Endodermal cell (in vitro differentiated cells): ENCODE measurements around the gene PDGFC. TPM values are rescaled to one million over a fixed set of nuclear protein-coding genes. Genes with fewer than 3 reads are reported as not detected.
A peak's percentile ranks its signal among the peaks of the same experiment; 100 is the strongest.

Source experiments
- DNase-seq: peaks from one replicate; pipeline ENCODE4 v3.0.0-alpha.2; 2017
- H3K27ac ChIP-seq: 2 replicates; pipeline ENCODE4 v1.5.1; 2013; ENCODE audit warnings: mild to moderate bottlenecking, low read depth, low read length, moderate library complexity
- H3K27me3 ChIP-seq: 2 replicates; pipeline ENCODE4 v1.6.1; 2013; ENCODE audit warnings: mild to moderate bottlenecking, low read length, moderate library complexity; ENCODE audit not compliant: insufficient read depth, control insufficient read depth, poor library complexity, severe bottlenecking
- H3K36me3 ChIP-seq: 2 replicates; pipeline ENCODE4 v1.7.0; 2013; ENCODE audit warnings: mild to moderate bottlenecking, low read length, moderate library complexity; ENCODE audit not compliant: control insufficient read depth, insufficient read depth
- H3K4me1 ChIP-seq: one replicate; pipeline ENCODE4 v1.7.0; 2013; ENCODE audit warnings: low read length; ENCODE audit not compliant: control insufficient read depth, insufficient read depth
- H3K4me3 ChIP-seq: 2 replicates; pipeline ENCODE4 v1.5.1; 2013; ENCODE audit warnings: mild to moderate bottlenecking, low read length, moderate library complexity
- H3K9ac ChIP-seq: 2 replicates; pipeline ENCODE4 v1.6.1; 2013; ENCODE audit warnings: mild to moderate bottlenecking, low read length, moderate library complexity; ENCODE audit not compliant: poor library complexity, severe bottlenecking; ENCODE audit errors: extremely low read depth
- H3K9me3 ChIP-seq: 2 replicates; pipeline ENCODE4 v1.6.1; 2013; ENCODE audit warnings: mild to moderate bottlenecking, low read length, moderate library complexity; ENCODE audit not compliant: control insufficient read depth
- H3K27ac Mint-ChIP-seq: 2 replicates; pipeline ENCODE4 v1.8.0; 2020; ENCODE audit warnings: mixed read lengths
- H3K27me3 Mint-ChIP-seq: 2 replicates; pipeline ENCODE4 v1.8.0; 2021; ENCODE audit warnings: mild to moderate bottlenecking, mixed read lengths; ENCODE audit not compliant: insufficient read depth
- H3K36me3 Mint-ChIP-seq: 2 replicates; pipeline ENCODE4 v1.8.0; 2020; ENCODE audit warnings: low read depth, mixed read lengths
- H3K4me1 Mint-ChIP-seq: 2 replicates; pipeline ENCODE4 v1.8.0; 2020; ENCODE audit warnings: mixed read lengths
- H3K4me3 Mint-ChIP-seq: 2 replicates; pipeline ENCODE4 v1.8.0; 2020; ENCODE audit warnings: mild to moderate bottlenecking, moderate library complexity, mixed read lengths
- H3K9me3 Mint-ChIP-seq: 2 replicates; pipeline ENCODE4 v1.8.0; 2020; ENCODE audit warnings: mild to moderate bottlenecking, mixed read lengths
- CTCF ChIP-seq: fragments of 200-600 bp; sonication (generic); conservative IDR thresholded peaks from 2 replicates; pipeline ENCODE4 v1.5.0; 2021; ENCODE audit warnings: antibody characterized with exemption, mild to moderate bottlenecking
- WGBS, 2 experiments: methylation state at CpG; one replicate each; pipeline versions ENCODE4 v1.1.5 to v1.1.7; 2013; ENCODE audit warnings: missing lambda C conversion rate in 2 of 2, mixed read lengths in 1 of 2; ENCODE audit not compliant: insufficient coverage in 1 of 2, insufficient read length in 1 of 2; 5-methylcytosine and 5-hydroxymethylcytosine counted together
- total RNA-seq, 2 donors: library from RNA; stranded (reverse); fragmentation: NEBNext Ultra II Directional in 1 of 2; extraction: Animal tissue kit (Norgen Biotek cat#: 25700) in 1 of 2; gene quantifications; 2 replicates in 1 of 2; 3 replicates in 1 of 2; pipeline ENCODE4 v1.2.1, GENCODE V29; 2021

PDGFC gene
- total RNA-seq, 2 donors from 2014 or later = 5.5 to 6.8 TPM

- no peaks in the 10 kb centered on the region for H3K36me3 Mint-ChIP-seq
- H3K9me3 Mint-ChIP-seq = no peaks in the 10 kb centered on the region
- H3K4me1 Mint-ChIP-seq = no peaks in the 10 kb centered on the region
- Histone ChIP-seq H3K4me1 (no peaks in the 10 kb centered on the region), H3K4me3 (no peak overlapping the region), H3K9me3 (peaks cover under 1% of the 10 kb centered on the region), H3K27ac (no peak overlapping the region), H3K36me3 (no peaks in the 10 kb centered on the region), H3K9ac (no peak overlapping the region), H3K27me3 (no peaks in the 10 kb centered on the region)
- TF ChIP-seq CTCF = peak; percentile 68
- H3K4me3 Mint-ChIP-seq = no peak overlapping the region
- WGBS, 2 experiments = no CpG with 5 or more reads among the region's 1 CpG
- H3K27me3 Mint-ChIP-seq = no peaks in the 10 kb centered on the region
- no peak for DNase-seq
- no peak overlapping the region for H3K27ac Mint-ChIP-seq
Measured at GRCh38 chr4:156983366-156983765, 11.8 kb upstream of the PDGFC start.

GRCh38 chr4:156981262-156981769, 9.7 kb upstream of the PDGFC start:
- Histone ChIP-seq H3K4me3 (no peak overlapping the region), H3K9ac (no peak overlapping the region), H3K36me3 (no peaks in the 10 kb centered on the region), H3K27me3 (no peaks in the 10 kb centered on the region), H3K27ac (no peak overlapping the region), H3K4me1 (no peaks in the 10 kb centered on the region), H3K9me3 (no peaks in the 10 kb centered on the region)
- Mint-ChIP-seq H3K27ac (no peak overlapping the region), H3K27me3 (no peaks in the 10 kb centered on the region), H3K4me3 (no peak overlapping the region), H3K9me3 (no peaks in the 10 kb centered on the region), H3K36me3 (no peaks in the 10 kb centered on the region), H3K4me1 (no peaks in the 10 kb centered on the region)
- 85 to 90% methylated on average over 2 of the region's 3 CpGs for WGBS, 2 experiments
- no peak for DNase-seq
- no peak for TF ChIP-seq CTCF

GRCh38 chr4:156977435-156978160, 6.0 kb upstream of the PDGFC start:
- no peak for DNase-seq
- H3K27ac ChIP-seq = peak overlapping the region; percentile 14
- no peak overlapping the region for H3K4me3 ChIP-seq
- Mint-ChIP-seq H3K4me1 (peaks cover 3% of the 10 kb centered on the region), H3K36me3 (no peaks in the 10 kb centered on the region), H3K9me3 (no peaks in the 10 kb centered on the region), H3K27me3 (peaks cover 6% of the 10 kb centered on the region), H3K27ac (no peak overlapping the region), H3K4me3 (no peak overlapping the region)
- no peaks in the 10 kb centered on the region for H3K27me3 ChIP-seq
- H3K9me3 ChIP-seq = no peaks in the 10 kb centered on the region
- 72 to 75% methylated on average over 5 to 6 of the region's 6 CpGs for WGBS, 2 experiments
- H3K36me3 ChIP-seq = no peaks in the 10 kb centered on the region
- no peaks in the 10 kb centered on the region for H3K4me1 ChIP-seq
- H3K9ac ChIP-seq = no peak overlapping the region
- TF ChIP-seq CTCF = no peak
